Activated gamma-delta T cell treated with anti-CD3 and anti-CD28 coated beads, Interleukin-2, amount 50 U/mL, for 16 hours (primary cell): ENCODE results near the gene BPIFB6.

Experiments
- DNase-seq: peaks from one replicate; pipeline ENCODE4 v3.0.0-alpha.2; 2020; ENCODE audit warnings: low read depth

The BPIFB6 gene

DNA sequence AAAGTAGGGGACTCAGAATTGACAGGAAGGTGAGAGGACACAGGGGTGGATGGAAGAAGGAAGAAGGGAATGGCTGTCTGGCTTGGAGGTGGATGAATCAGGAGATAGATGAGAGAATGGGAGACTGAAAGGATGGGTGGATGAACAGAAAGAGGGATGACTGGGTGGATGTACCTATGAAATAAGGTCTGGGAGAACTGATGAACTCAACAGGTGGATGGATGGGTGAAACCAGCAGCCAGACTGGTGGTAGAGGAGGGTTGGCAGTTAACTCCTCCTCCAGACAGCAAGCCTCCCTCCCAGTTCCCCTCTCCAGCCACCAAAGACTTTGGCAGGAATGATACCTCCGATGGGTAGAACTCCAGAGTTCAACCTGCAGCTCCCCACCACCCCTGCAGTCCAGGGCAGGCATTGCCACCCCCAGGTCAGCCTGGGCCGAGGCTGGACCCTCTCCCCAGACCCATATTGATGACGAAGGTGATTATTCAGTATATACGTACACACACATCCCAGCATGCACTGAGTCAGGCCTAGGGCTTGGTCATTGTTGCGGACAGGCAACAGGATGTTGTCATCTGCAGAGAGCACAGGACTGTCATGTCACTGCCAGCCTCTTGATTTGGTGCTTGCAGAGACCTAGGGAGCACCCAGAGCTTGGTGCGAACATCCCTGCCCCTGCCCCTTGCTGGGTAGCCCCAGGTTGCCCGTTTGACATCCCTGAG, 29.2 kb upstream of the BPIFB6 start:
- no peak for DNase-seq

DNA sequence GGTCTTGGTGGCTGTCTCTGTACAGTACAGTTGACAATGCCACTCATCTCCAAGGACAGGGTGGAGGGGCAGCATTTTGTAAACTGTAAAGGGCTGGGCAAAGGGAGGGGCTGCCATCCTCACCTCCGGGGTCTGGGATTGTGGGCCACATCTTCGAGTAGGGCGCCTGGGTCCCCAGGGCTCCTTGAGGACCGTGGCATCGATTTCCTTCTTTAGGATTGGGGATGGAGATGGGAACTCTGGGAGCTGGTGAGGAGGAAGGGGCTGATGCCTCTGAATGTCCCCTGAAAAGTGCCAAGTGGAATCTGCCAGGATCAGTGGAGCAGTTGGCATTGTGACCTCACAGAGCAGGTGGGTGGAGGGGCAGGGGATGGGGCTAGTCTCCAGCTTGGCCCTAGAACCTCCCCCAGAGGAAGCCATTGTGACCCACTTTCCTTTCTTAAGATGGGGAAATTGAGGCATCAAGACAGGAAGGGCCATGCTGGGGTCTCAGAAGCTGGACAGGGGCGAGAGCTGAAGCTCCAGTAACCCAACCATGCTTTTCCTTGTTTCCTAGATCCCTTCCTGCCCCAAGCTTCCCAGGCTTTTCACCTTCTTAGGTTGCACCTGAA, 27.2 kb upstream of the BPIFB6 start, which contains the start of gene SUN5:
Gene SUN5 (minus strand): TSS at position 293 of the 611 bp plus-strand sequence. CDS start 93 bp downstream, at position 200.
- no peak for DNase-seq

DNA sequence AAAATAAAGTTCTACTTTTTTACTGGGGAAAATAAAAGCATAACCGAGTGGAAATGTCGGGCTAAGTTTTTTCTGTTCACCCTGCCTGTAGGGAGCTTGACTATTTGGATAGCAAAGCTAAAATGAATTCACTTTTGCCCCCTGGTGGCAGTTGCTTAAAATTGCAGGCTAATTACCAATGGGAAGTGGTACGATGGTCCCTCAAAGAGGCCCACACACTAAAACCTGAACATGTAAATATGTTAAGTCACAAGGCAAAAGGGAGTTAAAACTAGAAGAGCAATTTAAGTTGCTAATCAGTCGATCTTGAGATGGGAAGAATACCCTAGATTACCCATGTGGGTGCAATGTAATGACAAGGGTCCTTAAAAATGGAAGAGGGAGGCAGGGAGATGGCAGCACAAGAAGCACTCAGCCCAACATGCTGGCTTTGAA, 26.3 kb upstream of the BPIFB6 start:
- no peak for DNase-seq

DNA sequence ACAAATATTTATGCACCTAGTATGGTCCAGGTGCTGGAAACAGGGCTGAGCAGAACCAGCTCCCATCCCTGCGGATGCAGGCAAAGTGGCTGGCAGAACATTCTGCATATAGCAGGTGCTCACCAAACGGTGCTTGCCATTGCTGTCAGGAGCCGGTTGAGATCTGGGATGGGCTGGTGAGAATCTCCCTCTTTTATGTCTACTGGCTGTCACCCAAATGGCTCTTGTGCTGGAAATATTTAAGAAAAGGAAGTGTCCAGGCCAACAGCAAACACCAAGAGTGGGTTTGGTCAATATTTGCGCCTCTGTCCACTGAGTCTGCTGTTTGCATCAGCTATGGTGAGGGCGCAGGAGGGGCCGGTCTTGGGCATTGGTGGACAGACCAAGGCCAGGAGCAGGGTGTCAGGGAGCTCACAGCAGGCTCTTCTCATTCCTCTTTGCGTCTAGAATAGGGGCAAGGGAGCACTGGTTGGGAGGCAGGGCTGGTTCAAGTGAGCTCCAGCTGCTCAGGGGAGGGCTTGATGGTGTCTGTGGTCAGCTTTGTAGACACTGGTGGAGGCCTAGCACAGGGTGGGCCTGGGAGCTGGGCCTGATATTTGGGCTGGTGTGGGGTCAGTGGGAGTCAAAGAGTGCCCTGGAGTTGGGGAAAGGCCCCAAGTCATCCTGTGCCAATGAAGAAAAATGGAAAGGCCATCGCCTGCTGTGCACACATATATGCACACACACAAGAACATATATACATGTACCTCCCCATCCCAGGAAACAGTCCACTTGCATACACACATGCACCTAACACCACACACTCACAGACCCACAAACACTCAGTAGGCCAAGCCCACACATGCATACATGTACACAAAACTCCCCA, 25.3 kb upstream of the BPIFB6 start:
- DNase-seq, result no peak

DNA sequence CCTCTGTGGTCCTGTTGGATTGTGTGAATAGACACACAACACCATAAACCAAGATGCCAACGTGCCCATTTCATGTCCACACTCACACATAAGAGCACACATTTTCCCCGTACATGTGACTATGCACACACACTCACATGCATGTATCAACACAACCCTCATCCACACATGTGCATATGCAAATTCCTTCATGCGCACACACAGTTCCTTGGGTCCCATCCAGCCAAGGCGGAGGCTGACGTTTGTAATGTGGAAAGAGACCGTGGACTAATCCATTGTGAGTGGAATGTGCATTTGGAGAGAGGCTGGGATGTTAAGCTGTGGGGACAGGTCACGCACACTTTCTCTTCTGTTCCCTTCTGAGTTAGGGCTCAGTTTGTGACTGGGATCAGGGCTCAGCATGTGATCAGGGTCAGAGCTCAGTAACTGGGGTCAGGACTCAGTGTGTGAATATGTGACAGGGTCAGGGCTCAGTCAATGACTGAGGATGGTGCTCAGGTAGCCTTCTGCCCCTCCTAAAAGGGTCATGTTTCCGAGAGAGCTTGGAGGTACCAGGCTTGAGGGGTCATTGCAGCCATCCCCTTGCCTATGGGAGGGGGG, 24.6 kb upstream of the BPIFB6 start:
- DNase-seq, result no peak

DNA sequence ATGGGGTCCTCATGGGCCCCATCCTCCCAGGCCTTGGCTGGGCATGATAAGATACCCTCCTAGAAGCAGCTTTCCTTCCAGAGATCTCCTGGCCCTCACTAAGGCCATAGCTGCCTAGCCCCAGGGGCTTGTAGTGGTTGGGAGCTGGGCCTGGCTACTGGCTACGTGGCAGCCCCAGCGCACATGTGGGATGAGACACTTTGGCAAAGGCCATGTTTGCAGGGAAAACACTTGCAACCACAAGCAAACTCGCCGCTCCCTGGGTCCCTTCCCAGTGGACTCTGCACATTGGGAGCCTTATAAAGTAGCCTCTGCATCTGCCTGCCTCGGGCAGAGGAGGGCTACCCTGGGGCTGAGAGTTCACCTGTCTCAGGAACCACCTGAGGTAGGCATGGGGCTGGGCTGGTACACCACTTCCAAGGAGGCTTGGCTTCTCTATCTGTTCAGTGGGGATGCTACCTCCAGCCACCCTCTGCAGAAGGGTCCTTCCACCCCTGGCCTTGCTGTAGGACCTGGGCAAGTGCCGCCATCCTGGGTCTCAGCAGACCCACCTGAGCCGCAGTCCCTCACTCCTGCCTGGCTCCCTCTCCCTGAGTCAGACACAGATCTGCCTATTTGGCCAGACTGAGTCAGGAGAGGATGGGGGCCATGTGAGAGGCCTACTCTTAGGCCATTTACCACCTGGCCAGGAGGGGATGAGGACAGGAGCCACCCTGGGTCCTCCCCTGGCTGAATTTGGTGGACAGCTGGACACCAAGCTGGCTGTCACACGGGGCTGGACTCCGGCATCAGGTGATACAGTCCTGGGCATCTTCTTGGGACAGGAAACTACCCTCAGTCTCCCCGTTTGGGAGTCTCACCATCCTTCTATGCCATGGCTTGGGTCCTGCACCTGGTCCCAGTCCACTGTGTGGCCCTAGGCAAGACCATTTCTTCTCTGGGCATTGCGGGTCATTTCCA, 23.8 kb upstream of the BPIFB6 start, which contains the start of gene BPIFB2:
Gene BPIFB2 (plus strand): TSS at position 329 of the 960 bp plus-strand sequence. CDS start 871 bp downstream, outside the sequence.
- no peak for DNase-seq

DNA sequence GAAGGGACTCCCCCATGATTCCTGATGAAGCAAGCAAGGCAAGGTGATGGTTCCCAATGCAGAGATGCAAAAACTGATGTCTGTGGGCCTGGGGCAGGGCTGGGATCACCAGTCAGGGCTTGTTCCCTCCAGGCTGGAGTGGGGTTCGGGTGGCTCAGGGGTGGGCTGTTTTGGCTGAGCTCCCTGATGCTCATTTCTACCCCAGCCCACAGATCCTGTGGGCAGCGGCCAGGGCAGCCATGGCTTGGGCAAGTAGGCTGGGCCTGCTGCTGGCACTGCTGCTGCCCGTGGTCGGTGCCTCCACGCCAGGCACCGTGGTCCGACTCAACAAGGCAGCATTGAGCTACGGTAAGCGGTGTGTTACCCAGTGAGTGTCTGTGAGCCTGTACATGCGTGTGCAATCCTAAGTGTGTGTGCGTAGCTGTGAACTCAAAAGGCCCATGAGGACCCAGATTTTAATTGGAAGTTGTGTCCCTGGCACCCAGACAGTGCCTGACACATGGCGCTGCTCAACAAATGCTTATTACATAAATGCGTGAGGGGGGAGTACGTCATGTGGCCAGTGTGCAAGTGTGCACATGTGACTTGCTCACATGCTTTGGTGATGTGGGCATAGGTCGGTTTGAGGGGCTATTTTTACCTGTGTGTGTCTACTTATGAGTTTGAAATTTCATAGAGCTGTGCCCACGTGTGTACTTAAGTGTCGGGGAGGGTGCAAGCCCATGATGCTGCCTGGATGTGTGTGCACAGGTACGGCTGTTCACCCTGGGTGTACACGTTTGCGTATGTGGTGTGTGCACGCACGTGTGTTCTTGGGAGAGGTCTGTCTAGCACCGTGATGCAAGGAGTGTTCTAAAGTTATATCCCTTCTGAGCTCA, 22.9 kb upstream of the BPIFB6 start:
- DNase-seq, result no peak

DNA sequence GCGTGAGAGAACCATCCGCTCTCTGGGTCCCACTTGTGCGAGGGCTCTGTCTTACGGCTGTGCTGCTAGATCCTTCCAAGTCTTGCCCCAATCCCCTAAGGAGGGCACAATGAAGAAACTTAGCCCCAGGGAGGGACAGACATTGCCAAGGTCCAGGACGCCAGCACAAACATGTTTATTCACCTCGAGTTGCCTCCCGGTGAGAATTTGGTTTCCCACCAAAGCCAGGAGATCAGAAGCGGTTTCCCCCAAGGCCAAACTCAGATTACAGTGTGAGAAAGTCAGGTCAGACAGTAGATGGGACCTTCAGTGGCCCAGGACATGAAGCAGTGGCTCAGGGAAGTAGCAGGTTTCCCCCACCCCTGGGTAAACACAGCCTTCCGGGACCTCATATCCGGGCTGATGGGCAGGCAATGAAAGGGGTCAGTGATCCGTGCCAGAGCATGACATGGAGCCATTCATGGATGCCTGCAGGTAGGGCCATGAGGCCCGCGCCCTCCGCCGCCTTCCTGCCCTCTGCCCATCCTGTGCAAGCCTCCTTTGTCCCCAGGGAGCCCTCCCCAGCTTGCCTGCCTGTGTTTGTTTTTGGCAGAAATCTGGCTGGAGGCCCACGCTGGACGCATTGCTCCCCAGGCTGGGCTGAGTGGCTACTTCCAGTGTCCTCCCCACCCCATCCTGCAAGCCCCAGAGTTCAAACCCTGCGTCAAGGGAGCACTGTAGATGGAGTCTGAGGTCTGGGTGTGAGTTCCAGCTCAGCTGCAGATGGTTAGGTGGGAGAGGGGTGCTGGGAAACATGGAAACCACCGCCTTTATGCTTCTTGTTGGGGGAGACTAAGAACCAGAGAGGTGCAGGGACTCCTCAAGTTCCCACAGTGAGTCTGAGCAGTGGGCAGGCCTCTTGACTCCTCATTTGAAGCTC, 22.0 kb upstream of the BPIFB6 start:
- DNase-seq, result no peak

DNA sequence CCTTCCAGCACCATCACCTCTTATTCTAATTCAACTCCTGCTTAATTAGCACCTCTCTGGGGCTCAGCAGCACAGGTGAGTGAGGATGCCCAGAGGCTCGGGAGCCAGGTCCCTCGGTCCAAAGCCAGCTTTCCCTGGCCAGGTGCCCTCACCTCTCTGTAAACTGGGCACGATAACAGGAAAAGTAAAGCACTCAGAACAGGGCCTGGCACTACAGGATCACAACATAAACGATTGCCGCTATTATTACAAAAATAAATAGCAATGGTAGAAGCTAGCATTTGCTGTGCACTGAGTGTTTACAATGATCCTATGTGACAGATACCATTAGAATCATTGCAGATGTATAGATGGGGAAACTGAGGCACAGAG, 21.3 kb upstream of the BPIFB6 start:
- no peak for DNase-seq

DNA sequence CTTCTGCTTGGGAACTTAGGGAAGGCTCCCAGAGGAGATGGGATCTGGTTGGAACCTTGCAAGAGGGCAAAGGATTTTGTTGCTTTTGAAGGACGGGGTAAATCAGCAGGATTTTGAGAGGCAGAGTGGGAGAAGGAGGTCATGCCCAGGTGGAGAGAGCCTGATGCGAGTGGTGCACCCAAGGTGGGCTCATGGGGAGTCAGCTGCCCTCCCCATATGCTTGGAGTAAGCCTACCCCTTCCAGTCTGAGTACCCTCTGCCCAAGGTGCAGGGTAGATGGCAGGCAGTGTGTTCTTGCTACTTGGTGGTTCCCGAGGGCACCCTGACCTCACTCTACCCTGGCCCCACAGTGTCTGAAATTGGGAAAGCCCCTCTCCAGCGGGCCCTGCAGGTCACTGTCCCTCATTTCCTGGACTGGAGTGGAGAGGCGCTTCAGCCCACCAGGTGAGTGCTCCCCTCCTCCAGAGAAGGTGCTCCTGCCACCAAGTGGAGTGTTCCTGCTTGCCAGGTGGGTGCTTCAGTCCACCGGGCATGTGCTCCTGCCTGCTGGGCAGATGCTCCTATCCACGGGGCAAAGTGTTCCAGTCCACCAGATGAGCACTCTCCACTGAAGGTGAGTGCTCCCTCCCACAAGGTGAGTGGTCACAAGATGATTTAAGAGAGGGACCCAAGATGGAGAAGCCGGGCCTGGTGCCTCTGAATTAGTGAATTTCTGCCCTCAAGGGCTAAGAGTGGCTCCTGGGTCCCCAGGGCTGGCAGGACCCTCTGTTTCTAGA, 20.6 kb upstream of the BPIFB6 start:
- DNase-seq, result no peak

DNA sequence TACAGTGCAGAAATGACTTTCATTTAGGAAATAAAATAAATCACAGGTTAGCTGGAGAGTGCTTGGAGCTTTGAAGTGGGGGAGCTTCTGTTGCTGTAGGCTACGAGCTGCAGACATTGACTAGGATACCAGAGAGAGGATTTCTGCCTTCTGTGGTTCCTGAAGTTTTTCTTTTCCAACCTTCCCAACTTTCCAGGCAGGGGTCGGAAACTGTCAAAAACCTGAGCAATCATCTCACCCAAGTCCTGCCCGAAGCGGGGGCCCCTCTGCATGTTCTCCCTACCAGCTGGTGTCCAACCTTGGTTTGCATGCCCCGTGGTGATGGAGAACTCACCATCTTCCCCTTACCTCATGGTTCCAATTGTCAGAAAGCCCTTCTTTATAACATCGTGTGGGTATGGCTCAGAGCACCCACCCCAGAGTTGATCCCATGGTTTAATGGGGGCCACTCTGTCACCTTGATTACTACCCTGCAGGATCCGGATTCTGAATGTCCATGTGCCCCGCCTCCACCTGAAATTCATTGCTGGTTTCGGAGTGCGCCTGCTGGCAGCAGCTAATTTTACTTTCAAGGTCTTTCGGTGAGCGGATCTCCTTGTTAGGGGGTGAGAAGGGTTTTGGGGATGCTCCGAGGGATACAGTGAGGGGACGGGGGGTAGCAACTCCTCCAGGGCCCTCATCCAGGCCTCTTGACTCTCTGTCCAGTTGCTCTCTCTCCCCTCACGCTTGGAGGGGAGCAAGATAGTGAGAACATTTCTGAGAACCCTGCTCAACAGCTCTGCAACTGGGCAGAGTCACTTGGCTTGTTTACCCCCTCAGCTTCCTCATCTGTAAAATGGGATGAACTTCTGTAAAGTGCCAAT, 18.9 kb upstream of the BPIFB6 start:
- no peak for DNase-seq

DNA sequence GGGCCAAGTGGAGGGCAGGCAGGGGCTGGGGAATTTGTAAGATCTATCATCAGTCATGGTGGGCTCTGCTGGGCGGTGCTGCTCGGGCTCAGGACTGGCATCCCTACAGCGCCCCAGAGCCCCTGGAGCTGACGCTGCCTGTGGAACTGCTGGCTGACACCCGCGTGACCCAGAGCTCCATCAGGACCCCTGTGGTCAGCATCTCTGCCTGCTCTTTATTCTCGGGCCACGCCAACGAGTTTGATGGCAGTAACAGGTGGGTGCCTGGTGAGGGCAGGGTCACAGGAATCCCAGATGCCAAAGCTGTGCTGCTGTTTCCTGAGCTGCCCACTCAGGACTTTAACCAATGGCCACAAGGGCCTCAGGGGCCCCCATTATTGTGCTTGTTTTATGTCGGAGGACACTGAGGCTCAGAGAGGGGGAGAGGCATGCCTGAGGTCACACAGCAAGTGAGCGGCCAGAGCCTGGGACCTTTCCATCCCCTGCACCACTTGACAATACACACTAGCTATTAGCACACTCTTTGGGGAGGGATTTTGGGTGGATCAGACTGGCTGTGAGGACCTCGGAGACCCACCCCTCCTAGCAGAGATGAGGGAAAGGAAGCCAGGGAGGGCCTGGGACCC, 17.6 kb upstream of the BPIFB6 start:
- no peak for DNase-seq

DNA sequence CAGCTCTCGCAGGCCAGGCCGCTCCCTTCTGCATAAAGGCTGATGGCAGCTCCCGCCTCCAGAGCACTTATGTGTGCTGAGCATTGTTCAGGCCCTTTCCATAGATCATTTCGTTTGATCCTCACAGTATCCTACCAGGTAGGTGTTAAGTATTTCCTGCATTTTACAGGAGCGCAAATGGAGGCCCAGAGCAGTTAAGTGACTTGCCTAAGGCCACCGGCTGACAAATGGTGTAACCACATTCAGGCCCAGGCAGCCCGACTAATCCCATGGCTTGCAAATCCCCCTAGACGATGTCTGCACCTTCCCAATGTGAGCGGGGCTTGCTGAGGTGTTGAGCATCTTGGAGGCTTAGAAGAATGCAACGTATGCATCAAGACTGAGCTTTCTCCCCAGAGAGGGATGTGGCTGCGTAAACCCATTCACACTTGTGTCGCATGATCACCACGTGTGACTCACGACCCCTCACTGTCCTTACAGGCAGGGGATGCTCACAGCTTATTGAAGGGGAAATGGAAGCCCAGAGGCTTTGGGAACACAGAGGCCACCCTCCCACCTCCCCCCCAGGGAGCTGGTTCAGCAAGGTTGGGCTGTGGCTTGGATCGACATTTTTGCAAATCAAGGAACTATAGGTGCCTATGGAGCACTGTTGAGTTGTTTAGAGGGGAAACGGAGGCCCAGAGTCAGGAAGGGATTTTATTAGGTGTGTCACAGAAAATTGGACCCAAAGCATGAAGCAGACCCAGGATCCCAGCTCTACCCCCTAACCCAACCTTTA, 16.9 kb upstream of the BPIFB6 start:
- no peak for DNase-seq

DNA sequence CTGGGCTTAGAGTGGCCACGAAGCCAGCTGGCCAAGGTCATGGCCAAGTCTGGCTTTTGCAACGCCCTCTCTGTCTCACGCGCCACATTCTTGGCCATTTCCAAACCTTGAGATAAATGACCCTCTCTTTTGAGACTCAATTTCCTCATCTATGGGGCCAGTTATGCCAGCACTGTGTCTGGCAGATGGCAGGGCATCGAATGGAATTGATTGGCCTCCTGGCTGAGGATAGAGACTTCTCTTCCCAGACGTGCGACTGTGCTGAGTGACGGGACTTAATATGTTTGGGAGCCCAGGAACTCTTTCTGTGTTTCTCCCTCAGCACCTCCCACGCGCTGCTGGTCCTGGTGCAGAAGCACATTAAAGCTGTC, 16.3 kb upstream of the BPIFB6 start:
- DNase-seq, result no peak

DNA sequence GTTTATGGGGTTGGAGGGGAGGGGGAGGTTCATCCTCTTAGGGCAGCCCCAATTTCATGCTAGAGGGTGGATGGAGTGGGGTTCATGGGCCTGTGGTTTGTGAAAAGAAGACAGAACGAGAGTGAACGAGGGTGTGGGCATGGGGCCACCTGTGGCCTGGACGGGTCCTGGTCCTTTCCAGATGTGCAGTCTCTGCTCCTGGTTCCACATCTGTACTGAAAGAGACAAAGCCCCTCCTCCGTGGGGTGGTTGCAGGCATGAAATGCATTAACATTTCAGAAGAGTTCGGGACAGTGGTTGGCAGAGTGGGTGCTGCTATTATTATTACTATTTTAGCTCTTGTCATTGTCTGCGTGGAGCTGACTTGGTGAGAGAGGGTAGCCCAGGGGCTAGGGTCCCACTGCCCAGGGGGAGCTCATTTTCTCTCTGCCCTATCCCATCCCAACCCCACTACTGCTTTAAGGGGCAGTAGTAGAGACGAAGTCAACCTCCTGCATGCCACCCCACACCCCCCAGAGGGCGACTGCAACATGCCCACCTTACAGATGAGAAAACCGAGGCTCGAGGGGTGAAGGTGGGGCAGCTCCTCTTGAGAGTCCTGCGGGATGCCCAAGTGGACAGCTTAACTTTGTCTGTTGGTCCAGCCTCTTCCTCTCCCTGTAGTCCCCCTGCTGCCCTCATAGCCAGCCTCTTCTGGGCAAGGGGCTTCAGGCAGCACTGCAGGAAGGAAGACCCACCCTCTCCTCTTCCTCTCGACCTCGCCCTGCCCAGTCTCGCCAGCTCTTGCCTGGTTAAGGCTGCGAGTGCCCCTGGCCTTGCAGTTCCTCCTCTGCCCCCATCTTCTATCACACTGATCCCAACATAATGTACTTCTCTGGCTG, 15.5 kb upstream of the BPIFB6 start:
- DNase-seq, result no peak
